ENCODE data around the gene AMZ2. TPM values are rescaled to one million over a fixed set of nuclear protein-coding genes. Genes with fewer than 3 reads are reported as not detected.

Gene AMZ2
- total RNA-seq, 2 donors from 2014 or later = 57.3 to 62.8 TPM

DNA sequence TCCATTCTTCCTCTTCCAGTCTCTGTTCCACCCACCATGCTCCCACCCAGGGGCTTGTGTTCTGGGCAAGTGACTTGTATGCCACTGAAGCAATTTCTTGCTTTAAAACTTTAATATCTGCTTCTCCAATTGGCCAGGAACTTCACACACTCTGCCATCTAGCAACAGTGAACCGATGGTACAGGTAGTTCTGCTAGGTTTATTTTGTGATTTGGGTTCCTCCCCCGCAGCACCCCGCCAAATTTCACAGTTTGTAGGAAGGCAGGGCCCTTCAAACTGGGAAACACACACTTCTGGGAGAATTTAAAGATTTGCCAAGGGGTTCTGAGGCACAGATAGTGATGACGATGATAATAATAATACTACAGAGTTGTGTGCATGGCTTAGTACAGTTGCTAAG is 46.8 kb downstream of the AMZ2 start:
- Histone ChIP-seq H3K4me1 (peaks cover 0 to 23% of the 10 kb centered on the region in 2 donors), H3K36me3 (no peaks in the 10 kb centered on the region), H3K27me3 (no peaks in the 10 kb centered on the region), H3K9me3 (no peaks in the 10 kb centered on the region), H3K27ac (no peak overlapping the region), H3K4me3 (no peak overlapping the region)
- TF ChIP-seq, protein P1, sequence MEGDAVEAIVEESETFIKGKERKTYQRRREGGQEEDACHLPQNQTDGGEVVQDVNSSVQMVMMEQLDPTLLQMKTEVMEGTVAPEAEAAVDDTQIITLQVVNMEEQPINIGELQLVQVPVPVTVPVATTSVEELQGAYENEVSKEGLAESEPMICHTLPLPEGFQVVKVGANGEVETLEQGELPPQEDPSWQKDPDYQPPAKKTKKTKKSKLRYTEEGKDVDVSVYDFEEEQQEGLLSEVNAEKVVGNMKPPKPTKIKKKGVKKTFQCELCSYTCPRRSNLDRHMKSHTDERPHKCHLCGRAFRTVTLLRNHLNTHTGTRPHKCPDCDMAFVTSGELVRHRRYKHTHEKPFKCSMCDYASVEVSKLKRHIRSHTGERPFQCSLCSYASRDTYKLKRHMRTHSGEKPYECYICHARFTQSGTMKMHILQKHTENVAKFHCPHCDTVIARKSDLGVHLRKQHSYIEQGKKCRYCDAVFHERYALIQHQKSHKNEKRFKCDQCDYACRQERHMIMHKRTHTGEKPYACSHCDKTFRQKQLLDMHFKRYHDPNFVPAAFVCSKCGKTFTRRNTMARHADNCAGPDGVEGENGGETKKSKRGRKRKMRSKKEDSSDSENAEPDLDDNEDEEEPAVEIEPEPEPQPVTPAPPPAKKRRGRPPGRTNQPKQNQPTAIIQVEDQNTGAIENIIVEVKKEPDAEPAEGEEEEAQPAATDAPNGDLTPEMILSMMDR (IDR thresholded peaks at IDR 0.05) = no peak
- no peak for DNase-seq (ENCODE audit: low spot score)

DNA sequence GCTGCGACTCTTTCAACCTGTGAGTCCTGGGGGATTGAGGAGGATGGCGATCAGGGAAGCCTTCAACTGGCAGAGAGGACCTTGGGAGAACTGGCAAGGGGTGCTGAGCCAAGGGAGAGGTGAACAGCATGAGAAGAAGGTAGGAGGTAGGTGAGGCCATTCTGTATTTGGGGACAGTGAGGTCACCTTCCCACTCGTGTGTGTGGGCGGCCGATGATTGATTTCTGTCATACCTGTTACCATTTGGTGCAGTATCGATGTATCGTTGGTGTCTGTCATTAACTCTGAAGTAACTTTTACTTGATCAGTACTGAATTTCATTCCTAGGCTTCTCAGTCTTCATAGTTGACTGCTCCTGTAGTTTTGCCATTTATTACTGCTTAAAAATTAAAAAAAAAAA is 47.2 kb downstream of the AMZ2 start:
- TF ChIP-seq, protein P1 (IDR thresholded peaks at IDR 0.05) = no peak
- DNase-seq (ENCODE audit: low spot score) = no peak
- H3K4me3 ChIP-seq = no peak overlapping the region
- H3K9me3 ChIP-seq = no peaks in the 10 kb centered on the region
- no peak overlapping the region for H3K27ac ChIP-seq
- H3K4me1 ChIP-seq = peaks cover 0 to 21% of the 10 kb centered on the region in 2 donors
- H3K27me3 ChIP-seq = no peaks in the 10 kb centered on the region
- no peaks in the 10 kb centered on the region for H3K36me3 ChIP-seq

DNA sequence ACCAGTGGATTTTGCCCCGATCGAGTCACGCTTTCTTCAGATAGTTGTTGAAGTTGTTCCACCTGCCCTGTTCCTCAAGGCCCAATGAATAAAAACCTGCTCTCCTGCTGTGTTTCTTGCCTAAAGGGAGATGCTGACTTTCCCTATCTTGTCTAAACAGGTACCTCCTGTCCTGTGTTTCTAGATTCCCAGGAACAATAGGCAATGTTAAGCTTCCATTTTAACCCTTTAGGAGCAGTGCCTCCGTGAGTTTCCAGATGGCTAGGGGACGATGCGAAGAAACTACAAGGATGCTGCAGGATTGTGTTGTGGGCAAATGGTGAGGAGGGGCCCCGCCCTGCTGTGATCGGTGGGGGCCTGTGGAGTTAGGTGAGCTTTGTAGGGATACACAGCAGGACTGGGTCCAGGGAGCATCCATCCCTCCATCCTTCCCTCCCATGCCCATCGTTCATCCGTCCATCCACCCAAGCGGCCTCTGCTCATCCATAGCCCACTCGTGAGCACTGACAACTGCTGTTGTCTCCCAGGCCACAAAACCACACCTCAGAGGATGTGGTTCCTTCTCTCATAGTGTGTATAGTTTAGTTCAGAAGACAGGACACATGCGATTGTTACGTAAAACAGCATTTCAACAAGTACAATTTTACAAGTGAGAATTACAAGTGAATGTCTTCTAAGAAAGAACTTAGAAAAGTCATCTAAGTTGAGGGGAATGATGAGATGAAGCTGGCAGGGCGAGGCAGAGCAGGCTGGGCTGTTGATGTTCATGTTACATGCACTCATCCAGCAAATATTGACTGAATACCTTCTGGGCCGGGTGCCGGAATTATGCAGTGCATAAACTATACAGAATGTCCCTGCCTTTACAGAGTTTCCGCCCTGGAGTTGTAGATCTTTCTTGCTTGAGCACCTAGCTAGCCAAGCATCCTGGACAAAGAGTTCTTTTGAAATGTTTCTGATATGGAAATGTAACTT is 48.7 kb downstream of the AMZ2 start:
- no peak overlapping the region for H3K27ac ChIP-seq
- TF ChIP-seq, protein P1 (IDR thresholded peaks at IDR 0.05) = no peak
- H3K4me3 ChIP-seq = no peak overlapping the region
- H3K4me1 ChIP-seq = peaks cover 0 to 10% of the 10 kb centered on the region in 2 donors
- no peaks in the 10 kb centered on the region for H3K9me3 ChIP-seq
- no peaks in the 10 kb centered on the region for H3K36me3 ChIP-seq
- no peaks in the 10 kb centered on the region for H3K27me3 ChIP-seq
- DNase-seq (ENCODE audit: low spot score) = no peak

DNA sequence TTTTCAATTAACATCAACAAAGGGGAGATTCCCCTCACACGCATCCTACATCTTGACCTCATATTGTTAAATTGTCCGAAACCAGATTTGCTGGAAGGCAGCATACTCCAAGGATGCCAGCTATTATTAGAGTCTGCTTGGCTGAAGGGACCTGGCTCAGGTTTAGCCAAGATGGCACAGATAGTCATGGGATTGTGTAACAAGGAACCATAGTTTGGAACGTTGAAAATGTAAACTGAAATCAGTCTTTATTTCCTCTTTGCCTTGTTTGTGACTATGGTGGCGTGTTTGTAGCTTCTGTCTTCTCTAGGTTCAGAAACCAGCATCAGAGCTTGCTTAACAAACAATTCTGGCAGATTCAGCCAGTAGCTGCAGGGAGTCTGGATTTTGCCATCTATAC is 49.4 kb downstream of the AMZ2 start:
- no peaks in the 10 kb centered on the region for H3K9me3 ChIP-seq
- DNase-seq (ENCODE audit: low spot score) = no peak
- no peaks in the 10 kb centered on the region for H3K36me3 ChIP-seq
- TF ChIP-seq, protein P1 (IDR thresholded peaks at IDR 0.05) = no peak
- H3K27ac ChIP-seq = no peak overlapping the region
- H3K4me1 ChIP-seq = peaks cover 0 to 6% of the 10 kb centered on the region in 2 donors
- H3K27me3 ChIP-seq = no peaks in the 10 kb centered on the region
- H3K4me3 ChIP-seq = no peak overlapping the region

- Histone ChIP-seq H3K27me3 (no peaks in the 10 kb centered on the region), H3K9me3 (no peaks in the 10 kb centered on the region), H3K4me3 (no peak overlapping the region), H3K27ac (no peak overlapping the region), H3K36me3 (no peaks in the 10 kb centered on the region), H3K4me1 (no peaks in the 10 kb centered on the region)
- TF ChIP-seq, protein P1 (IDR thresholded peaks at IDR 0.05) = no peak
- DNase-seq (ENCODE audit: low spot score) = no peak
Observed at GRCh38 chr17:68298601-68299000, 50.8 kb downstream of the AMZ2 start.
